Mesothelial cell of epicardium (in vitro differentiated cells): Measurements from ENCODE around the gene MIOX. TPM values are rescaled to one million over a fixed set of nuclear protein-coding genes. Genes with fewer than 3 reads are reported as not detected.

ENCODE experiments used
- DNase-seq, 2 experiments: peaks; one replicate each; pipeline ENCODE4 v3.0.0; 2021; ENCODE audit warnings: low spot score in 2 of 2; ENCODE audit not compliant: unreplicated experiment in 2 of 2
- H3K27ac Mint-ChIP-seq: 2 replicates; pipeline ENCODE4 v1.8.0; 2021; ENCODE audit warnings: mixed read lengths
- H3K27me3 Mint-ChIP-seq: 2 replicates; pipeline ENCODE4 v1.8.0; 2021; ENCODE audit warnings: low read depth, mixed read lengths
- H3K36me3 Mint-ChIP-seq: 2 replicates; pipeline ENCODE4 v1.8.0; 2021; ENCODE audit warnings: mixed read lengths
- H3K4me1 Mint-ChIP-seq: 2 replicates; pipeline ENCODE4 v1.8.0; 2021; ENCODE audit warnings: mixed read lengths
- H3K4me3 Mint-ChIP-seq: 2 replicates; pipeline ENCODE4 v1.8.0; 2021; ENCODE audit warnings: mild to moderate bottlenecking, moderate library complexity, mixed read lengths
- H3K9me3 Mint-ChIP-seq: 2 replicates; pipeline ENCODE4 v1.8.0; 2021; ENCODE audit warnings: mixed read lengths
- total RNA-seq: library from RNA; stranded (reverse); gene quantifications from 3 replicates; pipeline ENCODE4 v1.2.1, GENCODE V29; 2021
- TF ChIP-seq, protein P1 (sequence below): fragments of 200-600 bp; sonication (generic); IDR thresholded peaks from one replicate; pipeline ENCODE4 v1.5.0; 2021; ENCODE audit warnings: antibody characterized with exemption; ENCODE audit not compliant: unreplicated experiment

The MIOX gene
- total RNA-seq, 1 donor from 2014 or later: 0.34 TPM

DNA sequence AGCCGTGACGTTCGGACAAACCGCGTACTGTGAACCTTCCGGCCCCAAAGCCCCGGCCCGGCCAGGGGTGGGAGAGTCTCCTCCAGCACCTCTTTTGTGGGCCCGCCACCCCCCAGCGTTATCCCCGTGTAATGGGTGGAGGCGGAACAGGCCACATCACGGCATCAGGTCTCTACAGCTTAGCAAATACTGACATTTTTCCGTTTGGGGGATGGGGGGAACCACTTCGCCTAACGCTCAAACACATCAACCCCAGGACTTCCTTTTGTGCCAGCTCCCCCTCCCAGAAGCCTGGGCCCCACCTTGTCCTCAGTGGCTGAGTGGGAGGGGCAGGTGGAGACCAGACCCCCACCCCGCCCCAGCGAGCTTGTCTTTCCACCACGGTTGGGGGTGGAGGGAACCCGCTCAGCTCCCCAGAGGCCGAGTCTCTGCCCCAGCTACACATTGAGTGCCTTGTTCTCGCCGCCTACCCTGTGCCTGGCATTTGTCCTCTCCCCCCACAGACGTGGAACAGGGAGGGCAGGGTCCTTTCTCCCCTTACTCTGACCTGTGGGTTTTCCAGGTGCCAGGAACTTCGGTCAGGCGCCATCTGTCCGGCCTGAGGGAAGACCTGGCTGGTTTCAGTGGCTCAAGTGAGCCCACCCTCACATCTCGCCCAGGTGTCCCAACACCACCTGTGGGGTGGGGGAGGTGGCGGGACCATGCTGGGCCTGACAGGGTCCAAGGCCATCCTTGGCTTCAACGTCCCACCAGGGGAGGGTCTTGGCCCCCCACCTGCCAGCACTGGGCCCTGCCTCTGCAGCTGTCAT lies 41.4 kb upstream of the MIOX start:
- H3K36me3 Mint-ChIP-seq: peaks cover 9% of the 10 kb centered on the region
- H3K27ac Mint-ChIP-seq: peak overlapping the region; percentile 50
- TF ChIP-seq, protein P1, sequence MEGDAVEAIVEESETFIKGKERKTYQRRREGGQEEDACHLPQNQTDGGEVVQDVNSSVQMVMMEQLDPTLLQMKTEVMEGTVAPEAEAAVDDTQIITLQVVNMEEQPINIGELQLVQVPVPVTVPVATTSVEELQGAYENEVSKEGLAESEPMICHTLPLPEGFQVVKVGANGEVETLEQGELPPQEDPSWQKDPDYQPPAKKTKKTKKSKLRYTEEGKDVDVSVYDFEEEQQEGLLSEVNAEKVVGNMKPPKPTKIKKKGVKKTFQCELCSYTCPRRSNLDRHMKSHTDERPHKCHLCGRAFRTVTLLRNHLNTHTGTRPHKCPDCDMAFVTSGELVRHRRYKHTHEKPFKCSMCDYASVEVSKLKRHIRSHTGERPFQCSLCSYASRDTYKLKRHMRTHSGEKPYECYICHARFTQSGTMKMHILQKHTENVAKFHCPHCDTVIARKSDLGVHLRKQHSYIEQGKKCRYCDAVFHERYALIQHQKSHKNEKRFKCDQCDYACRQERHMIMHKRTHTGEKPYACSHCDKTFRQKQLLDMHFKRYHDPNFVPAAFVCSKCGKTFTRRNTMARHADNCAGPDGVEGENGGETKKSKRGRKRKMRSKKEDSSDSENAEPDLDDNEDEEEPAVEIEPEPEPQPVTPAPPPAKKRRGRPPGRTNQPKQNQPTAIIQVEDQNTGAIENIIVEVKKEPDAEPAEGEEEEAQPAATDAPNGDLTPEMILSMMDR: no peak
- H3K4me1 Mint-ChIP-seq: no peaks in the 10 kb centered on the region
- no peaks in the 10 kb centered on the region for H3K27me3 Mint-ChIP-seq
- no peak overlapping the region for H3K4me3 Mint-ChIP-seq
- H3K9me3 Mint-ChIP-seq: no peaks in the 10 kb centered on the region
- no peak for DNase-seq

DNA sequence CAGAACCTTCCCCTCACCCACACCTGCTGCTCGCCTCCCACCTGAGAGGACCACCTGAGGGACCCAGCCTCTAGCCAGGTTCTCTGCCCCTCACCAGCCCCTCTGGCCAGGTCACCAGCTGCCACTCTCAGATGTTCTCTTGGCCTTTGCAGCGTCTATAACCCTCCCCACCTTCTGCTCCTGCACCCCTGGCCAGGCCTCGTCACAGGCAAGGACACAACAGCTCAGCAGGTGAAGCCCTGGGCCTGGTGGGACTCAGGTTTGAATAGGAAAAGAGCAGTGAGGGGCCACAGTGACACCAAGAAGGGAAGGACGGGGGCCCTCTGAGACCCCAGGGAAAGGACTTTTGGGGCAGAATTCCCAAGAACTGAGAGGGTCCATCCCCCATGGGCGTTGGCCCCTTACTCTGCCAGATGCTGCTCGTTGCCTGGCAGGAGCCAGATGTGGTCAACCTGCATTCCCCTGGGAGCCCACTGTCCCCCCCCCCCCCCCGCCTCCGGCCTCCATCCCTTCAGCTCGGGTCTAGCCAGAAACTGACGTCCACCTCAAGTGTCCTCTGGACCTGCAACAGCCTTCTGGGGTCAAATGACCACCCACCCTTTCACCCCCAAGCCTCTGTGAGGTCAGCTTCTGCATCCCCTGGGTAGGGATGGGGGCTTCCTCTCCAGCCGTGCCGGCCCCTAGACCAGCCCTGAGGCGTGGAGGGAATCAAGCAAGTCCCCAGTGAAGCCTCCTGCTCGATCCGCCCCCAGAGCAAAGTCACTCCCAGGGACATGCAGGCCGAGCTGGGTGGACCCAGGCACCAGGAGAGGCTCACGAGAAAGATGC lies 40.6 kb upstream of the MIOX start:
- H3K4me3 Mint-ChIP-seq: no peak overlapping the region
- peaks cover 13% of the 10 kb centered on the region for H3K36me3 Mint-ChIP-seq
- no peak overlapping the region for H3K27ac Mint-ChIP-seq
- no peak for DNase-seq
- H3K4me1 Mint-ChIP-seq: no peaks in the 10 kb centered on the region
- H3K9me3 Mint-ChIP-seq: no peaks in the 10 kb centered on the region
- TF ChIP-seq, protein P1: no peak
- no peaks in the 10 kb centered on the region for H3K27me3 Mint-ChIP-seq

DNA sequence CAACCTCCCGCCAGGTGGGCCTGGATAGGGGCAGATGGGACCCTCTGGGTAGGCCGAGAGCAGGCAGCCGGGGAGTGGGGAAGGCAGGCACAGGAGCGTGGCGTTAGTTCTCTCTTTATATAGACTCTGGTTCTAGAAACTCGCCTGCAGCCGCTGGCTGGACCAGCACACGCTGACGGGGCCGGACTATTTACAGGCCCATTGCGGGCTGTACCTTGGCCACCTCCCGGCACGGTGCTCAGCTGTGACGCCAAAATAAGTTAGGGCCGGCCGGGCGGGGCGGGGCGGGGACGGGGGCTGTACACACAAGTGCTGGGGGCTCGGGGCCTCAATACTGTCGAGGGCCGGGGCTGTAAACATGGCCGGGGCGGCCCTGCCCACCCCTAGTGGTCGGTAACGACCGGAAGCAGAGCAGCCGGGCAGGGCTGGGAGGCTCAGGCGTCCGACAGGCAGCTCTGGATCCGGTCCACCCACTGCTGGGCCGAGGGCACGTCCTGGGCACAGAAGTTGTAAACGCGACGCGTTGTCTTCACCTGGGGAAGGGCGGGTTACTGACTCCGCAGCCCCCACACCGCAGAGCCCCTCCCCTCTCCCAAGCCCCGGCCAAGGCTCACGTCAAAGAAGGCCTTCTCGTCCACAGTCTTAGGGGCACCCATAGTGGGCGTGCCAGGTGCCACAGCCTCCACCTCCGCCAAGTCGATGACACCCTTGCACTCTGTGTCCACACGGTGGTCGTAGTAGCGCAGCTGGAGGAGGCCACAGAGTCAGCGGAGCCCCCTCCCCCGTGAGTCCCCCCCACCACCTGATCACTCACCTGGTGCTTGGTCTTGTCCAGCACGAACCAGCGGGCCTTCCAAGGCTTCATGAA lies 39.7 kb upstream of the MIOX start:
- TF ChIP-seq, protein P1: no peak
- peaks cover 18% of the 10 kb centered on the region for H3K36me3 Mint-ChIP-seq
- no peak for DNase-seq
- no peak overlapping the region for H3K27ac Mint-ChIP-seq
- H3K27me3 Mint-ChIP-seq: no peaks in the 10 kb centered on the region
- H3K4me3 Mint-ChIP-seq: no peak overlapping the region
- H3K9me3 Mint-ChIP-seq: no peaks in the 10 kb centered on the region
- no peaks in the 10 kb centered on the region for H3K4me1 Mint-ChIP-seq

DNA sequence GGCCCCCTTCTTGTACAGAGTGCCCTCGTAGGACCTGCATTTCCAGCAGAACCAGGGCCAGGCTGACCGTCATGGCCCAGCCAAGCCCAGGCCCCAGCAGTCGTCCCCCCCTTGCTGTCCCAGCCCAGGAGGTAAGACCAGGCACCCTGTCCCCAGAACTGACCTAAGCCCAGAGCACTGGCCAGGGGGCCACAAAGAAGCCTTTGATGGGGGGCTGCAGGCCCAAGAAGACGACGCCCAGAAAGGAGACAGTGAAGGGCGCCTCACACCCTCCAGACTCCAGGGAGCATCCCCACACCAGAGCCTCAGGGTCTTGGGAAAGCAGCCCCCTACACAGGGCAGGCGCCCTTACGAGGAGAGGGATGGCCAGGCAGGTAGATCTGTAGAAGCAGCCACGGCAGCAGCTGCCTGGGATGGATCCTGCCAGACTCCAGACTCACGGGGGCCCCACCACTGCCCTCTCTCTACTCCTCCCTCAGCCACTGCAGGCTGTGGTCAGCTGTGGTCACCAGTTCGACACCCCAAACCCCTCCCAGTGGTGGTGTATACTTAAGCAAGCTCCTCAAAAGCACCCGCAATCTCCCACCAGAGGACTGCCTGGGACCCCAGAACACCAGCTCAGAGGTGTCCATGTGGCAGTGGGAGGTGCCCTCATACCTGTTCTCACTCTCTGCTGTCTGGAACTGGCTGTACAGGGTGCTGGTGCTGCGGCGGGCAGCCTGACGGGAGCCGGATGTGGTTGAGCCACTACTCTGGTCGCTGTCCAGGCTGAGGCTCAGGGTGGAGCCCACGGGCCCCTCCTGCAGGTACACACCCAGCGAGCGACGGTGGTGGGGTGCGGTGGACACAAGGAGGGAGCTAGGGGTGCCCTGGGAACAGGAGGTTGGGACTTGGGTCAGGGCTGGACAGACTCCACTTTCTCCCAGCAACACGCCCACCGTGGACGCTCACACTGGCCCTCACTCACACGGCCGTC lies 38.8 kb upstream of the MIOX start:
- TF ChIP-seq, protein P1: no peak
- peaks cover 21% of the 10 kb centered on the region for H3K36me3 Mint-ChIP-seq
- no peaks in the 10 kb centered on the region for H3K27me3 Mint-ChIP-seq
- DNase-seq: no peak
- peak overlapping the region; percentile 47 for H3K27ac Mint-ChIP-seq
- H3K4me3 Mint-ChIP-seq: no peak overlapping the region
- H3K4me1 Mint-ChIP-seq: no peaks in the 10 kb centered on the region
- no peaks in the 10 kb centered on the region for H3K9me3 Mint-ChIP-seq
